ENCODE results near the gene TYW1B. TPM values are rescaled to one million over a fixed set of nuclear protein-coding genes. Genes with fewer than 3 reads are reported as not detected.
"Not testable (repeated sequence)": the region's sequence is repeated elsewhere in the genome, so short reads cannot be mapped to it uniquely, and the experiment has no call there.

TYW1B gene
- total and polyA plus RNA-seq, 3 experiments from 2014 or later = 1.5 to 5.1 (median 4.7) TPM

DNA sequence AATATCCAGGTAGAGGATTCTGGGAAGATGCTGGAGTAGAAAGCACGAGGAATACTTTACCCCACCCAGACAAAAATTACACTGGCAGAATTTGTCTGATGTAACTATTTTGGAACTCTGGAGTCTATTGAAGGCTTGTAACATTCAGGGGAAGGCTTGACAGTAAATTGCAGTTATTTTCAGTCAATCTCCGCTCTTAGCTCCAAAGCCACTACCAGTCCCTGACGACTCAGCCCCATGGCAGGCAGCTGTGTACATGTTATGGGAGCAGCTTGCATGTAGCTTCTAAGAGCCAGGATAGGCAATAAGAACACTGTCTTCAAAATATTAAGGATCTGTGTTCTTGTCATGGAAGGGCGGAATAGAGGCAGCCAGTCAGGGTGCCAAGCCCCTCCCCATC, 238.0 kb downstream of the TYW1B start:
- H3K9me3 ChIP-seq (ENCODE audit: low read length); H3K36me3 ChIP-seq (ENCODE audit: insufficient read depth, low read length); H3K27me3 ChIP-seq (ENCODE audit: insufficient read depth, low read length, poor library complexity, severe bottlenecking); H3K4me1 ChIP-seq (ENCODE audit: insufficient read depth, low read length); H3K27ac Mint-ChIP-seq; H3K4me3 Mint-ChIP-seq; H3K27ac ChIP-seq (ENCODE audit: low read depth, low read length); POLR2A ChIA-PET; DNase-seq; H3K4me3 ChIP-seq (ENCODE audit: low read length); CTCF ChIA-PET; H3K27me3 Mint-ChIP-seq; H3K4me1 Mint-ChIP-seq: not testable (repeated sequence)
- H3K9me3 Mint-ChIP-seq = peaks cover 10 to 46% (median 24%) of the 10 kb centered on the region in 5 donors
- peaks cover 18 to 60% (median 49%) of the 10 kb centered on the region in 3 donors for H3K36me3 Mint-ChIP-seq

DNA sequence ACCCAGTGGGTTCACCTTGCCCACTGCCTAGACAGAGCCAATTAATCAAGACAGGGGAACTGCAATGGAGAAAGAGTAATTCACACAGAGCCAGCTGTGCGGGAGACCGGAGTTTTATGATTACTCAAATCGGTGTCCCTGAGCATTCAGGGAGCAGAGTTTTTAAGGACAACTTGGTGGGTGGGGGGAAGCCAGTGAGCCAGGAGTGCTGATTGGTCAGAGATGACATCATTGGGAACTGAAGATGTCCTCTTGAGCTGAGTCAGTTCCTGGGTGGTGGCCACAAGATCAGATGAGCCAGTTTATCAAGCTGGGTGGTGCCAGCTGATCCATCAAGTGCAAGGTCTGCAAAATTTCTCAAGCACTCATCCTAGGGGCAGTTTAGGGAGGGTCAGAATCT, 240.7 kb downstream of the TYW1B start:
- H3K9me3 Mint-ChIP-seq = peaks cover 10 to 62% (median 20%) of the 10 kb centered on the region in 5 donors
- H3K9me3 ChIP-seq (ENCODE audit: low read length); H3K27me3 Mint-ChIP-seq; POLR2A ChIA-PET; H3K27me3 ChIP-seq (ENCODE audit: insufficient read depth, low read length, poor library complexity, severe bottlenecking); CTCF ChIA-PET; H3K4me3 Mint-ChIP-seq; H3K4me1 ChIP-seq (ENCODE audit: insufficient read depth, low read length); H3K4me1 Mint-ChIP-seq; H3K27ac ChIP-seq (ENCODE audit: low read depth, low read length); H3K27ac Mint-ChIP-seq; H3K4me3 ChIP-seq (ENCODE audit: low read length); DNase-seq; H3K36me3 ChIP-seq (ENCODE audit: insufficient read depth, low read length): not testable (repeated sequence)
- H3K36me3 Mint-ChIP-seq = peaks cover 29 to 68% (median 61%) of the 10 kb centered on the region in 3 donors

DNA sequence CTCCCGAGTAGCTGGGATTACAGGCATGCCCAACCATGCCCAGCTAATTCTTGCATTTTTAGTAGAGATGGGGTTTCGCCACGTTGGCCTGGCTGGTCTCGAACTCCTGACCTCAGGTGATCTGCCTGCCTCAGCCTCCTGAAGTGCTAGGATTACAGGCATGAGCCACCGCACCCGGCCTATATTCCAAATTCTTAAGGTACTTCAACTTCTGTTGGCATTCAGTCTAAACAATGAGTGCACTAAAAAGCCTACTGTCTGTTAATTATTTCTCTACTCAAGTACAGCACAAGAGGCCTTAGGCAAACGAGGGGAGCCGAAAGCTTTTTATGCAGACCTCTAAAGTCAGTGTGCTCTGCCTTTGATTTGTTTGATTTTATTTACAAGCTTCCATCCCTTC, 243.4 kb downstream of the TYW1B start:
- peaks cover 21 to 58% (median 47%) of the 10 kb centered on the region in 3 donors for H3K36me3 Mint-ChIP-seq
- CTCF ChIA-PET = not testable (repeated sequence)

DNA sequence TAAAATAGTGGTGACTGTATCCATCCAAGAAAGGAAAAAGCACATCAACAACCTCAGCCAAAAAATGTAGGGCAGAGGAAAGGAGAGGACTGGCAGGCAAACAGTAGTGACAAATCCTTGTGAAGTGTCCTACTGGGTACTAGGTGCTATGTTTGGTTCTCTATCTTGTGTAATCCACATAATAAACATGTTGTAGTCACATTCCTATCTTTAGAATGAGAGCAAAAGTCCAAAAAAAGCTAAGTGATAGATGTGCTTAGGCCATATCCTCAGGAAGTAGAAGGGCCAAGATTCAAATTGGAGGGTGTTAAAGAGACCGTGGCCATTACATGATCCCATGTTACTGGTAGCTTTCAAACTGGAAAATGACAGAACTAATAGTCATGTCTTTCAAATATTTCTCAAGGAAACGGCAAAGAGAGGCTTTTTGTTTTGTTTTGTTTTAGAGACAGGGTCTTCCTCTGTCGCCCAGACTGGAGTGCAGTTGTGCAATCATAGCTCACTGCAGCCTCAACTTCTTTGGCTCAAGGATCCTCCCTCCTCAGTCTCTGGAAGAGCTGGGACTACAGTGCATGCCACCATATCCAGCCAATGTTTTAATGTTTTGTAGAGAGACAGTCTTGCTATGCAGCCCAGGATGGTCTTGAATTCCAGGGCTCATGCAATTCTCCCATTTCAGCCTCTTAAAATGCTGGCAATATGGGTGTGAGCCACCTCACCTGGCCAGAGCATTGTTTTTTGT, 244.2 kb downstream of the TYW1B start:
- H3K27me3 ChIP-seq (ENCODE audit: insufficient read depth, low read length, poor library complexity, severe bottlenecking); POLR2A ChIA-PET: not testable (repeated sequence)
- peaks cover 0 to 47% (median 5%) of the 10 kb centered on the region in 5 donors for H3K9me3 Mint-ChIP-seq

More for the DNA sequence above, 243.4 kb downstream of the TYW1B start:
- H3K27ac Mint-ChIP-seq; H3K4me3 Mint-ChIP-seq; H3K4me1 Mint-ChIP-seq; H3K4me3 ChIP-seq (ENCODE audit: low read length); H3K36me3 ChIP-seq (ENCODE audit: insufficient read depth, low read length); H3K9me3 ChIP-seq (ENCODE audit: low read length); H3K4me1 ChIP-seq (ENCODE audit: insufficient read depth, low read length); H3K27me3 Mint-ChIP-seq; H3K27me3 ChIP-seq (ENCODE audit: insufficient read depth, low read length, poor library complexity, severe bottlenecking); H3K27ac ChIP-seq (ENCODE audit: low read depth, low read length); POLR2A ChIA-PET; DNase-seq: not testable (repeated sequence)
- H3K9me3 Mint-ChIP-seq = peaks cover 0 to 49% (median 5%) of the 10 kb centered on the region in 5 donors

DNA sequence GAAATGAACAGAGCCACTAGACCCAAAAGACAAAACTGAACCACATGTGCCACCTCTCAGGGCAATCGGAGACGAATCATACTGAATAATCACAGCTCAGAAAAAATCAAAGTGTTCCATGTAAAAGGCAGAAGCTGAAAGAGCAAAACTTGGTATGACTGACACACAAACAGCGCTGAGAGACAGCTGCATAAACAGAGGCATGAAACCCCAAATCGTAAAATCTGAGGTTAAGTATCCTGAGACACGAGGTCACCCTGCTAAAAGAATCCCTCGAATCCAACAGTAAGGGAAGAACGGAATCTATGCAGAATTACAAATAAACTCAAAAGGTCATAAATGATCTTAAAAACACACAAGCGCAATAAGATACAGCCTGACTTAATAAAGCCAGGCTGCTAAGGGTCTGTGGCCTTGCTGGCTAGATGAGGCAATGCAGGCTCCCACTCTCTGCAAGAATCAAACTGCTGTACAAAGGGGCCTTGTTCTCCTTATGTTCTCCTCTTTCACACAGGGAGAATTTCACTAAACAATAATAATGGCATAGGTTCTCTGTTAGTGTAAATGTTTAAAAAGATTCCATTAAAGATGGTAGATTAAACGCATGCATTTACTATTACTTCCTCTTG, 247.7 kb downstream of the TYW1B start:
- H3K4me1 Mint-ChIP-seq; H3K4me1 ChIP-seq (ENCODE audit: insufficient read depth, low read length); H3K27ac Mint-ChIP-seq; H3K4me3 ChIP-seq (ENCODE audit: low read length); H3K4me3 Mint-ChIP-seq; H3K27me3 ChIP-seq (ENCODE audit: insufficient read depth, low read length, poor library complexity, severe bottlenecking); POLR2A ChIA-PET; CTCF ChIA-PET; H3K9me3 ChIP-seq (ENCODE audit: low read length); H3K27me3 Mint-ChIP-seq; DNase-seq; H3K36me3 ChIP-seq (ENCODE audit: insufficient read depth, low read length); H3K27ac ChIP-seq (ENCODE audit: low read depth, low read length): not testable (repeated sequence)
- Mint-ChIP-seq H3K36me3 (peaks cover 18 to 60% (median 44%) of the 10 kb centered on the region in 3 donors), H3K9me3 (peaks cover 0 to 49% (median 6%) of the 10 kb centered on the region in 5 donors)

More for the DNA sequence above, 244.2 kb downstream of the TYW1B start:
- CTCF ChIA-PET; H3K36me3 ChIP-seq (ENCODE audit: insufficient read depth, low read length); H3K4me1 Mint-ChIP-seq; H3K4me1 ChIP-seq (ENCODE audit: insufficient read depth, low read length); H3K27ac Mint-ChIP-seq; H3K9me3 ChIP-seq (ENCODE audit: low read length); H3K4me3 ChIP-seq (ENCODE audit: low read length); H3K27ac ChIP-seq (ENCODE audit: low read depth, low read length); H3K4me3 Mint-ChIP-seq; DNase-seq; H3K27me3 Mint-ChIP-seq: not testable (repeated sequence)
- H3K36me3 Mint-ChIP-seq = peaks cover 21 to 57% (median 48%) of the 10 kb centered on the region in 3 donors

DNA sequence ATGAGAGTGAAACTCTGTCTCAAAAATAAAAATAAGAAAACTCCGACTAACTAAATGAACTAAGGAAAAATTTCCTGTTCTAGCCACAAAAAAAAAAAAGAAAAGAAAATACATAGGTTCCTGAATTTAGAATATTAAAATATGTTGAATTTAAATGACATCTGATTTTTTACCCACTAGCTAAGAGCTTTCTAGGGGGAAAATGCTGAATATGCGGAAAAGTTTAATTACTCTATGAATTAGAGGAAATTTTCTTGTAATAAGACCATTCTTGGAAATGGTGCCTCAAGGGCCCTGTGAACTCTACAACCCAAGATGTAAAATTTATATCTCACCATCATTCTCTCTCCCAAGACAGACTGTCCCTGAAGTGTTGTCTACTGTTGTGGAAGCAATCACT, 250.9 kb downstream of the TYW1B start:
- no peak overlapping the region for H3K4me3 Mint-ChIP-seq
- no peaks in the 10 kb centered on the region for H3K9me3 ChIP-seq (ENCODE audit: low read length)
- no peak overlapping the region for H3K4me3 ChIP-seq (ENCODE audit: low read length)
- ChIA-PET CTCF (no interaction called here), POLR2A (no interaction called here)
- no peak for DNase-seq
- H3K36me3 ChIP-seq (ENCODE audit: insufficient read depth, low read length) = no peaks in the 10 kb centered on the region
- H3K27ac Mint-ChIP-seq = no peak overlapping the region
- H3K27me3 ChIP-seq (ENCODE audit: insufficient read depth, low read length, poor library complexity, severe bottlenecking) = no peaks in the 10 kb centered on the region
- no peaks in the 10 kb centered on the region for H3K4me1 ChIP-seq (ENCODE audit: insufficient read depth, low read length)
- H3K27ac ChIP-seq (ENCODE audit: low read depth, low read length) = no peak overlapping the region
- peaks cover 0 to 2% of the 10 kb centered on the region in 2 donors for H3K27me3 Mint-ChIP-seq
- peaks cover 0 to 35% (median 11%) of the 10 kb centered on the region in 5 donors for H3K9me3 Mint-ChIP-seq
- no peaks in the 10 kb centered on the region for H3K4me1 Mint-ChIP-seq
- H3K36me3 Mint-ChIP-seq = peaks cover 14 to 51% (median 35%) of the 10 kb centered on the region in 3 donors

DNA sequence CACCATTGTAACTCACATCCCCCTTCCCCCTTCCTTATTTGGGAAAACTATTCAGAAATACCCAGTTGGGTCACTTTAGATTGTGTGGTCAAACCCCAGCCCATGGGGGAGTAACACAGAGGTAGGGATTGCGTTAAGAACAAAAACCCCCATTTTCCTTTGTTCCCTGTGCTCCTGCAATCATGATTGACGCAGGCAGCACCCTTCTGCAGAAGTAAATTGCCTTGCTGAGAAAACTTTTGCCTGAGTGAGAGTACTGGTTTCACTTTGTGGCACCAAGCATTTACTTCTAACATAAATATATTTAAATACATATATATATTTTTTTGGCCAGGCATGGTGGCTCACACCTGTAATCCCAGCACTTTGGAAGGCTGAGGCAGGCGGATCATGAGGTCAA, 266.0 kb downstream of the TYW1B start:
- H3K27me3 Mint-ChIP-seq; H3K36me3 Mint-ChIP-seq; H3K4me1 ChIP-seq (ENCODE audit: insufficient read depth, low read length); POLR2A ChIA-PET; H3K4me3 Mint-ChIP-seq; H3K27me3 ChIP-seq (ENCODE audit: insufficient read depth, low read length, poor library complexity, severe bottlenecking); H3K27ac Mint-ChIP-seq; H3K9me3 ChIP-seq (ENCODE audit: low read length); H3K4me1 Mint-ChIP-seq; CTCF ChIA-PET; H3K36me3 ChIP-seq (ENCODE audit: insufficient read depth, low read length); H3K4me3 ChIP-seq (ENCODE audit: low read length); DNase-seq; H3K27ac ChIP-seq (ENCODE audit: low read depth, low read length): not testable (repeated sequence)
- peaks cover 7 to 44% (median 29%) of the 10 kb centered on the region in 5 donors for H3K9me3 Mint-ChIP-seq

DNA sequence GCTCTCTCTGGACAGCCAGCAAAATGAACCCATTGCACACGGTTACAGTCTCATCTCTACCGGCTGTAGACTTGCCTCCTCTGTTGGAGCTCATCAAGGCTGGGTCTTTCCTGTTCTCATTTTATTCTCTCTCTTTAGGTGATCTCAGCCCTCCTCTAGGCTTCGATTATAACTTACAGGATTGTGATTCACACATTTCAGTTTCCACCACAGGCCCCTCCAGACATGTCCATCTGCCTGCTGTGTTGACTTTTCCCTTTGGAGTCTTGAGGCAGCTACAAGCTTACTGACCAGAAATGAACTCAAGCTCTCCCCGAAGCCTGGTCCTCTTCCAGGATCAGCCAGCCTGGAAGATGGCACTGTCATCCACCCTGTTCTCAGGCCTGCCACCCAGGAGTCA, 268.5 kb downstream of the TYW1B start:
- H3K36me3 Mint-ChIP-seq; H3K9me3 ChIP-seq (ENCODE audit: low read length); H3K4me1 ChIP-seq (ENCODE audit: insufficient read depth, low read length); H3K4me1 Mint-ChIP-seq; DNase-seq; H3K4me3 ChIP-seq (ENCODE audit: low read length); POLR2A ChIA-PET; H3K27ac Mint-ChIP-seq; H3K36me3 ChIP-seq (ENCODE audit: insufficient read depth, low read length); H3K4me3 Mint-ChIP-seq; H3K27me3 ChIP-seq (ENCODE audit: insufficient read depth, low read length, poor library complexity, severe bottlenecking); H3K27me3 Mint-ChIP-seq; H3K27ac ChIP-seq (ENCODE audit: low read depth, low read length); CTCF ChIA-PET: not testable (repeated sequence)
- peaks cover 4 to 30% (median 23%) of the 10 kb centered on the region in 5 donors for H3K9me3 Mint-ChIP-seq
